HG03571 (cell line): ENCODE measurements around the gene KRT8.
"Not testable (repeated sequence)": the region's sequence is repeated elsewhere in the genome, so short reads cannot be mapped to it uniquely, and the experiment has no call there.

Source experiments
- ATAC-seq: cut with Tn5 transposase; IDR thresholded peaks from one replicate; pipeline ENCODE4 v1.9.1; 2021; ENCODE audit not compliant: unreplicated experiment

The KRT8 gene

DNA sequence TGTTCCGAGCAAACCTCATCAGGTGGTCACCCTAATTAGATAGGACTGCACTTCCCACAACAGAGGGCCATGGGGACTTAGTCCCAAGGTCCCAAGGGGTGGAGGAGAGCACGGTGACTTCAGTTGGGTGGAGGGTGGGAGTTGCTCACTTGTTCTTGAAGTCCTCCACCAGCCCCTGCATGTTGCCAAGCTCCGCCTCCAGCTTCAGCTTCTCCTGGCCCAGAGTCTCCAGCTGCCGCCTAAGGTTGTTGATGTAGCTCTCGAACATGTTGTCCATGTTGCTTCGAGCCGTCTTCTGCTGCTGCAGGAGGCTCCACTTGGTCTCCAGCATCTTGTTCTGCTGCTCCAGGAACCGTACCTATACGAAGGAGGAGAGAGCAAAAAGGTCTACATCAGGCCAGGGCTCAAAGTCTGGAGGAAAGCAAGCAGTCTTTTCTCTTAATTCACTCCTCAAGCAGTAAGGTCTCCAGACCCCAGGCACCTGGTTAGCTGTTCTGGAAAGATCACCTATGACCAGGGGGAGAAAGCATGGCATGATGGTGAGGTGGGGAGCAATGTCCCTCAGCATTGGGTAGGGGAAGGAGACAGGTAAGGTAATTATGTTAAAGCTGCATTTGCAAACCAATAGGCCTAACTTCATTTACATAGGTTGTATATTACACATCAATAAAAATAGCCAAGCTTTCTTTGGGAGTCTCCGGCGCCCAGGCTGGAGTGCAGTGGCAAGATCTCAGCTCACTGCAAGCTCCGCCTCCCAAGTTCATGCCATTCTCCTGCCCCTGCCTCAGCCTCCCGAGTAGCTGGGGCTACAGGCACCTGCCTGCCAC is 2.9 kb downstream of the KRT8 start:
- no peak for ATAC-seq

DNA sequence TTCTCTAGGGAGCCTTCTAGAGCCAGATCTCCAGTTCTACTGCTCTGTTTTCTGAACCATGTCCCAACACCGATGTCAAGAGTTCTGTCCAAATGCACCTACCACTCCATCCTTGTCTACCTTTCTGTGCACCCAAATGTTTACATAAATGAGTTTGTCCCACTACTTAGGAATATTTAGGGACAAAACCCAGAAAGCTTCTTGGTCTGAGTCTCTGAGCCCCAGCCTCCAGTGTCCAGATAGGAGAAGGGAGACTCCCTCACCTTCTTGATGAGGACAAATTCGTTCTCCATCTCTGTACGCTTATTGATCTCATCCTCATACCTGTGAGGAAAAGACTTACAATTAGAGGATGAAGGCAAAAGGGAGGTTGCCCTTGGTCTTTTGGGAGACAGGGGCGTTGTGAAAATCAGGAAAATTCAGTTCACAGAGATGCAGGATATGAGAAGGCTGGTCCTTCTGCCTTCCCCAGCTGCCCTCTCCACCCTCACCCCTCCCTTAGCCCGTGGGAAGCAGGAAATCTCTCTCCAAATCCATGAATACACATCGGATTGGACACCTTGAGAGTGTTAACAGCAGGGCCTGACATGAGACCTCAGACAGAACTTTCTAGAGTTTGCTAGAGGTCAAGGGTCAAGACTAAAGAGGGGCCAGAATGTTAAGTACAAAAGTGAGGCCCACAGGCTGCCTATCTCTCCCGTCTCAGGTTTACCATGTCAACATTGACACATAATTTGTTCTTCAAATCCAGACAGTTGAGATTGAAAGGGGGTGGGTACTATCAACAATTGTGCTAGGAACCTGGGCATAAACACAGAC is 3.8 kb downstream of the KRT8 start:
- ATAC-seq: no peak

DNA sequence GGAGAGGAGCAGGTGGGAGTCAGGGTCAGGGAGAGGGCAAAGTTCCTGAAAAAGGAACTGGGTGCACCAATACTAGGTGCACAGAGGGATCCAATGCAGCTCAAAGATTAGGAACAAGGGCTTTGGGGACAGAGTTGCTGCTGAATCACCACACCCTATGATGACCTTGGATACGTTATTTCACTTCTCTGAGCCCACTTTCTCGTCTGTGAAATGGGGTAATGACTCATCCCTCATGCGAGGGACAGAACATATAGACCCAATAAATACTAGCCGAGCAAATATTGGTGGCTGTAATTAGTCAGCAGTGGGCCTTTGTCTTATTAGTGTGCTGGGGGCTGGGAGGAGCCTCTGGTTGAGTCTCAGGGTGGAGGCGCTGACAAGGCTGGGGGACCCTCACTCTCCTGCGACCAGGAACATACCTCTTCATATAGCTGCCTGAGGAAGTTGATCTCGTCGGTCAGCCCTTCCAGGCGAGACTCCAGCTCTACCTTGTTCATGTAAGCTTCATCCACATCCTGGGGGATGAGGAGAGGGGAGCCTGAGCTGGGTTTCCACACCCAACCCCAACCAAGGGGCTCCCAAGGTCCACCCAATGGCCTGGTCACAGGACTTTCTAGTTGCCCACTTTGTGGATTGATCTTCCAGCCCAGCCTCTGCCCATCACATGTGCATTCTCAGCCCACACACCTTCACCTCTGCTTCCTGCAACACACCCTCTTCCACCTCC is 4.5 kb downstream of the KRT8 start:
- ATAC-seq: no peak

DNA sequence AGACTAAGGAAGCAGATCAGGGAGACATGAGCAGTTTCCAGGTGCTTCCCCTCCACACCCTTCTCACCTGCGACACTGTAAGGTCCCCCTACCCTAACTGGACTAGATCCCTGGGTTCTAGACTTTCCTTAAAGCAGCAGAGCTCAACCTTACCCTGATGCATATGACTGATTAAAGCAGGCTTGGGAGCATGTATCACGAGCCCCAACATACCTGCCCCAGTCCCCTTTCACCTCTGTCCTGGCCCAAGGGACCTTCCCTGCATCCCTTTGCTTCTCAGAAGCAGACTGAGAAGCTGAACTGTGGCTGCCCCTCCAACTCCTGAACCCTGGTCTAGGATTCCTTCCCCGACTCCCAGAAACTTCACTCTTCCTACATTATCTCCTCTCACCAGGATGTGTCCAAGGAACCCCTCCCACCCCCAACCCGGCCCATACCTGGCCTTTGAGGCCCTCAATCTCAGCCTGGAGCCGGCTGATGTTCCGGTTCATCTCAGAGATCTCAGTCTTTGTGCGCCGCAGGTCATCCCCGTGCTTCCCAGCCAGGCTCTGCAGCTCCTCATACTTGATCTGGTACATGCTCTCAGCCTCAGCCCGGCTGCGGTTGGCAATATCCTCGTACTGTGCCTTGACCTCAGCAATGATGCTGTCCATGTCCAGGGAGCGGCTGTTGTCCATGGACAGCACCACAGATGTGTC is 5.4 kb downstream of the KRT8 start:
- no peak for ATAC-seq

DNA sequence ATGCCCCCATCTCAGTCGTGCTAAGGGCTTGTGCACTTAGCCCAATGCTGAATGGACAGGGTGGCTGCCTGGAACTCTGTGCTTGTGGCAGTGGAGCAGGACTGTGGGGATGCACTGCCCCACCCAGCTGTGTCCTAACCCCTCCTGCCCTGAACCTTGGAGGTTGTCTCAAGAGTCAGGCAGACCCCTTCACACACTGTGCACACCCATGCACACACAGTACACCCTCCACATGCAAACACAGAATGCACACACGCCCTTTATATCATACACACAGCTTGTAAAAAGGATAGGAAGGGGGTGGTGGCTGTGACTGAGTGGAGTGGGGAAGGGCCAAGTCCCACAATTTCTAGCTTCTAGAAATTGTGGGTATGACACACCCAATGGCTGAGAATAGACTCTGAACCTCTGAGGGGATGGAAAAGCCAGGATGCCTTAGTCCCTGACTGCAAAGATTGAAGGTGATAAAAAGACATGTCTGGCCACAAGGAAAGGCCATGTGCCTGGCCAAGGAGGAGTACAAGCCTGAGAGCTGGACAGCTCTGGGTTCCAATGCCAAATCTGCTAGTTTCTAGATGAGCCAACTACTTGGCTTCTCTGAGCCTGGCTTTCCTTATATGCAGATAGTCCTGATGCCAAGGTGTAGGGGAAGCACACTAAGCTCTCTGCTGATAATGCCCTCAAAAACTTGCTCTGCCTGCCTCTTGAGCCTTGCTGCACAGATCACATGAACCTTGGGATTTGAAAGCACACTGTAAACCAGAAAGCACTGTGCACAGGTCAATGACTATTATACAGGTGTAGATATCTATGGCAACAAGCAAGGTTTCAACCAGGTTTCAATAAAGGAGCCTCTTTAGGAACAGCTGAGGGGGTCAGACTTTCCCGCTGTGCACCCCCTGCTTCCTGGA is 8.4 kb downstream of the KRT8 start:
- ATAC-seq: no peak

DNA sequence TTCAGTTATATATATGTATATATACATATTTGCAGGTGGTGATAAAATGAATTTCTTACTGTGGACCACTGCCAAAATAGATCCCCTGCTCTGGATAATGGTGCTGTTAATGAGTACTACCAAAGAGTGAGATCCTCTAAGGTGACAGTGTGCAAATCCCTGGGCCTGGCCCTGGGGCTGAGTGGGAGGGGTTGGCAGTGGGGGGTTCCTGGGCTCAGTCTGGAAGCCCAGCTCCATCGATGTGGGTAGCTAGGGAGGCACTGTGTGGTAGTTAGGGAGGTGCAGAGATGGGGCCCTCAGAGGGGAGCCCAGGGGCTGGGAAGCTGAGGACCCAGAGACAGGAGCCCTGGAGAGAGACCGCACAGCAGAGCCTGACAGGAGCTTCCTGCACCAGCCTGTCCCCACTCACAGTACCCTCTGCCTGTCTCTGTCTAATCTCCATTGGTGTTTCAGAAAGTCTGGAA is 9.1 kb downstream of the KRT8 start:
- ATAC-seq: no peak

DNA sequence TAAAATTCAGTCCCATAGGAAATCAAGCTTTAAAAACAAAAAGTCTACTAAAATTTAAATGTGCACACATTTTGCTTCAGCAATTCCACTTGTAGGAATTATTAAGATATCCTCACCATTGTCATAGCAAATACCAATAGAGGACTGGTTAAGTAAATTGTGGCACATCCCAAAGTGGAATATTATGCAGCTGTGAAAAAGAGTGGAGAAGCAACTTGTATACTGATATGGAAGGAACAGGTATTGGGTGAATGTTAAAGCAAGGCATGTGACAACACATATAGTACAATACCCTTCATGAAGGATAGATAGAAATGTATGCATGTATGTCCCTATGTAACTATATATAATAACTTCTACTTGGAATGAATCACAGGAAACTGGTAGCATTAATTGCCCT is 11.9 kb downstream of the KRT8 start:
- no peak for ATAC-seq

DNA sequence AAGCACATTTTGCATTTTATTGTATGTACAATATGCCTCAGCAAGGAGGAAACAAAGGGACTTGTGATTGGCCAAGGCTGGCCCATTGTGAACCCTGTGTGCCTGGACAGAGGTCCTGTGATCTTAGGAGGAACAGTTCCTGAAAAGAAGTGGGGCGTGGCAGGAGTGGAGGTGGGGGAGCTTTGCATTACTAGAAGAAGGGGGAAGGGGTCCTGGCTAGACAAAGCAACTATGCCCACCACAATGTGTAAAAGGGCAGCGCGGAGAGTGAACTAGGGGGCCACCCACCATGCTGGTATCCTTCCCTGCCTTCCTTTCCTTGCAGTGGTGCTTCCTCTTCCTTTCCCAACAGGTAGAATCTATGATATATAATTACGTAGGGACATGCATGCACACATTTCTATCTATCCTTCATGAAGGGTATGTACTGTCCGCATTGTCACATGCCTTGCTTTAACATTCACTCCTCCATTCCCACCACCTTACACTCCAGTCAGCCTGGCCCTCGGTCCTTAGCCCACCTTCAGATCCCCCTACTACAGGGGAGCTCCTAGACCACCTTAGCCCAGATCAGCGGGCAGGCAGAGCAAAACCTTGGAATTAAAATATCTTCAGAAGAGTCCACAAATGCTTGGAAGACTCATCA is 12.5 kb downstream of the KRT8 start:
- ATAC-seq: no peak

DNA sequence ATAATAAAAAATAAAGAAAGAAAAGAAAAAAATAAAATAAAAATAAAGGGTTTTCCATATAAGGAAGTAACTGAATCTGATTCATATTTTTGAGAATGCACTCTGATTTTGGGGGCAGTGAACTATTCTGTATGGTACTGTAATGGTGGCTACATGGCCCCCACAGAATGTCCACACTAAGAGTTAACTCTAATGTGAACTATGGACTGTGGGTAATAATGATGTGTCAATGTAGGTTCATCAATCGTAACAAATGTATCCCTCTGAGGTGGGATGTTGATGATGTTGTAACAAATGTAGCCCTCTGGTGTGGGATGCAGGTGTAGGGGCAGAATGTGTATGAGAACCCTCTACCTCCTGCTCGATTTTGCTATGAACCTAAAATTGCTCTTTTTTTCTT is 13.8 kb downstream of the KRT8 start:
- ATAC-seq: no peak

DNA sequence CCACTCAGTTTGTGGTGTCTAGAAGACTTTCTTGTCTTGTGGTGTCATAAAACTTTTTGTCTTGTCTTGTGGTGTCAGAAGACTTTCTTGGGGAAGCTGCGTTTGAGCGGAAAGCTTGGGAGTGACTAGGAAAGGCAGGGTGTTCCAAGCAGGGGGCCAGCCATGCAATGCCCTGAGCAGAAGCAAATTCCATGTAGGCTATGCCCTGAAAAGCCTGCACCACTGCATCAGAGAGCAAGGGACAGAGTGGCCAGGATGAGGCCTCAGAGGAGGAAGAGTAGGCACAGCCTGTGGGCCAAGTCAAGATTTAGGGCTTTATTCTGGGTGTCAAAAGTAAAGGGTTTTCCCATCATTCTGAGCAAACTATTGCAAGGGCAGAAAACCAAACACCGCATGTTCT is 14.5 kb downstream of the KRT8 start:
- no peak for ATAC-seq

DNA sequence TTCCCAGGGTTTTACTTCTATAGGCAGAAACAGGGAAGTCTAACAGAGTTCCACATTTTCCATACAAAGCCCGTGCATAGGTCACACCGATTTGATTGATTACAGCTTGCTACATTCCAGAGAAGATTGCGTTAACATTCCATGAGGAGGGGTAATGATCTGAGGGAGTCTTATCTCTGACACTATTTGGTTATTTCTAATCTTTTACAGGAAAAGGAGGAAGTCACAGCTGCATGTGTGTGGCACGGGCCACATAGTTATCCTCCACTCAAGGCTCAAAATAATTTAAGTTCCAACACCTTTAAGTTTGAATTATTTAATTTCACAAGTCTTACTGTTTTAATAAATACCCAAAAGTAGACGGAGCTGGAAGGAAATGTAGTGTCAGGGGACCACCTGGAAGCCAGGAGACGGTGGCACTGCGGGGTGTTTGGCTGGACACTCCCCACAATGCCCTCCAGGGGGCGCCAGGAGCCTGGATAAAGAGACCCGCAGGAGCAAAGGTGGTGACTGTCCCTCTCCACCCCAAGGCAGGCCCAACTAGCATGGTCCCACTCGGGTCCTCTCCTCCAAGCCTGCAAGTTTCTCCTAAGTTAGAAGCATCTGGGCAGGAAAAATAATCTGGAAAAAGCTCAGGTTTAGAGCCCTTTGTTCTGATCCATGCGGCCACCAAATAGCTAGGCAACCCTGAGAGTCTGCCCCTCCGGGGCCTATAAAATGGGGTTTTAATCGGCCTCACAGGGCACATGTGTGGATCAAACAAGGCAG is 20.2 kb downstream of the KRT8 start:
- ATAC-seq: no peak

DNA sequence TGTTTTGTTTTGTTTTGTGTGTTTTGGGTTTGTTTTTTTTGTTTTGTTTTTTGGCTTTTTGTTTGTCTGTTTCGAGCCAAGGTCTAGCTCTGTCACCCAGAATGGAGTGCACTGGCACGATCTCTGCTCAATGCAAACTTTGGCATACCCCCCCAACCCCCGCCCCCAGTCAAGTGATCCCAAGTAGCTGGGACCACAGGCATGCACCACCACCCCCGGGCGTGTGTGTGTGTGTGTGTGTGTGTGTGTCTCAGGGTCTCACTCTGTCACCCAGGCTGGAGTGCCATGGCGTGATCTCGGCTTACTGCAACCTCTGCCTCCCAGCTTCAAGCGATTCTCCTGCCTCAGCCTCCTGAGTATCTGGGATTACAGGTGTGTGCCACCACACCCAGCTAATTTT is 24.4 kb downstream of the KRT8 start:
- not testable (repeated sequence) for ATAC-seq

DNA sequence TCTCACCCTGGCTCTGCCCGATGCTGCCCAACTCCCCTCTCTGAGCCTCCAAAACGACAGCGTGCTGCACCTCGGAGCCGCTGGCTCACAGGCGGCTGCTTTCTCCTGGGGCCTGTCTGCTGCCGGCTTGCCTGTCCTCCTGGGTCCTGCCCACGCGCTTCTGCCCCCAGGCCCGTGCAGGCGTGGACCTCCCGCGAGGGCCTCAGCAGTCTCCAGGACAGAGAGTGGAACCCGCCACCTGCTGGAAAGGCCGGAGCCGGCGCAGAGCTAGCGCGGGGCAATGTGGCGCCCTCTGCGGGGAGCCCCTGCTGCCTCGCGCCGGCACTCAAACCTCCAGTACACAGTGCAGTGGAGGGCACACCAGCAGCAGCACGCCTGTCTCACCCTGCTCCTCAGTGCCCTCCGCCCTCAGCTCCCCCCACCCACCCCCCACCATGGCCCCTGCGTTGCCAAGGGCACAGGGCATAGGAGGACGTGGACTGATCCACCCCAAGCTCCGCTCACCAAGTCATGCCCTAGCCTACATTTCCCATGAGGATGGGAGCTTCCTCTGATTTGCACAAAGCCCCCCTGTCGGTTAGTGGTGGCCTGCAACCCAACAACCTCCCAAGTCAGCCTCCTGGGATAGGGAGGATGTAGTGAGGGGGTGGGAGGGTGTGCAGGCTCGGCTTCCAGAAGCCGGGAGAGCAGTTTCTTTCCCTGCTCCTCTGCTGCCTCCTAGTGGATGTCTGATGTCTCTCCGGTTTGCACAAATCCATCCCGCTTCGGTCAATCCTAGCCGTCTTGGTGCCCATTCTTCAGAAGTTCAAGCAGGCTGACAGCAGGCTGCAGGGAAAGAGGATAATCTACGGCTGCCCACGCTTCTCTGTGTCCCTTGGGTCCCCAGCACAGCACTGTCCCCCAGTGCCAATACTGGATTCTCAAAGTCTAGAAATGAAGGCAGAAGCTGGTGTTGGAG is 25.2 kb downstream of the KRT8 start:
- ATAC-seq: no peak

DNA sequence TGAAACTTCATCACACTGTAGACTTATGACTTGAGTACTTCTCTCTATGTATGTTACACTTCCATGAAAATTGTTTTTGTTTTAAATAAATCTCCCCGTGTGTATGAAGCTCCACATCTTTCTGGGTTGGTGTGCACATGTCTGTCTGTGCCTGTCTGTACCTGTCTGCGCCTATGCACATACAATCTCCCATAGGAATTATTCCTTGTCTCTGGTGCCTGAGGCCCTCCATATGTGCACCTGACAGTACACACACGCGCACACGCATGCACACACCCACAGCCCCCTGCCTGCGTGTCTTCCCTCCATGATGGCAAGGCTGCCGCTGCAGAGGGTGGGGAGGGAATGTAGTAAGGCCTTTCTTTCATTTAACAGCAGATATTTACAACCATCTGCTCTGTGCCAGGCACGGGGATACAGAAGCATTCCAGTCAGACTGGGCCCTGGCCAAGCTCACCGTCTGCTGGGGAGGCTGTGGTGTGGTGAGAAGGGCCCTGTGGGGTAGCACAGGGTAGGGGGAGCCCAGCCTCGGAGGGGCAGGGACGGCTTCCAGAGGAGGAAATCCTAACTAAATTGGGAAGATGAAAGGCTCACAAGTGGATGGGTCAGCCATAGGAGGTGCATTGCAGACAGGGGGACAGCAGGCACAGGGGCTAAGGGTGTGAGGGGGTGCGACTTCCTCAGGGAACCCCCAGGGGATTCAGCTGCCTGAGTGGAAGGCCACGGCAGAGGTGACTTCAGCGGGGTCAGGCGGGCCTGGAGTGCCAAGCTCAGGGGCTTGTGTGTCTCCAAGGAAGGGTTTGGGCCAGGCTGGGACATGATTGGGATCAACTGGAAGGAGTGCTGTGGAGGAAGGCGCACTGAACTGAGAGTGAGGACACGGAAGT is 26.1 kb downstream of the KRT8 start:
- ATAC-seq: no peak

DNA sequence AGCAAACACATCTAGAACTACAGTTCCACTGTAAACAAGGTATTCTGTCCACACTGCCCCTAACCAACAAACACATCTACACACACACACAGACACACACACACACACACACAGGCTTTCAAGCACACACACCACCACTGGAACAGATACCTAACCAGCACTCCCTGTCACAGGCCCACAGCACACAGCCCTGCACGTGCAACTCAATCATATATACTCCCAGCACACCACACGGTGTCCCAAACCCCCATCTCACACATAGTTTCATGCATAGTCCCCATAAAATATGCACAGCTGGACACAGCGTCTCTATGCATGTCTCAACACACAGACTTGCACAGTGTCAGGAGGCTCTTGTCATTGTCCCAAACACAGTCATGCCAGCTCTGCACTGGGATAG is 27.6 kb downstream of the KRT8 start:
- no peak for ATAC-seq

DNA sequence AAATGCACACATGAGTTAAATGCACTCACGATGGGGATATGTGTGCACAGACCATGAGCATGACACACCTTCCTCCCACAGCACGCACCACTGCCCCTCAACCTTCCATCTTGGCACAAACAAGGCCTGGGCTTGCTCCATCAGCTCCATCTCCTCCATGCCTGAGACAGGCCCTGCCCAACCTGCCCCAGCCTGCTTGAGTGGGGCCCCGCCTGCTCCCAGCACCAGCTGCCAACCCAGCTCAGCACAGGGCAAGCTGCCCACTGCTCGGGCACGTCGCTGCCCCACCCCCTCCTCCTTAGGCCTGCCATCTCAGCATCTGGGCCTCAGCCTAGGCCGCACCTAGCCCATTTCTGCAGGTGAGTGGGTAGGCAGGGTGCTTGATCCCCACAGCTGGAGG is 28.5 kb downstream of the KRT8 start:
- no peak for ATAC-seq
